HL-60 (cell line): ENCODE data around the gene DBP.
"Not testable (repeated sequence)": the region's sequence is repeated elsewhere in the genome, so short reads cannot be mapped to it uniquely, and the experiment has no call there.

Experiments used
- DNase-seq, 2 experiments: peaks; one replicate each; pipeline ENCODE4 v3.0.0-alpha.2; 2010 to 2020; ENCODE audit warnings: low read depth in 1 of 2, low spot score in 1 of 2
- H3K27ac ChIP-seq: fragments of 250-450 bp; sonication (Bioruptor Pico); replicated peaks from 2 replicates; pipeline ENCODE4 v1.5.1; 2020; ENCODE audit warnings: mild to moderate bottlenecking, moderate library complexity
- H3K27me3 ChIP-seq: fragments of 250-450 bp; sonication (Bioruptor Pico); 2 replicates; pipeline ENCODE4 v1.5.1; 2021; ENCODE audit warnings: mild to moderate bottlenecking, moderate library complexity; ENCODE audit not compliant: insufficient read depth, poor library complexity, severe bottlenecking
- H3K4me3 ChIP-seq: replicated peaks from 2 replicates; pipeline ENCODE4 v1.5.1; 2011; ENCODE audit warnings: mild to moderate bottlenecking, control low read depth, low read length; ENCODE audit not compliant: insufficient read depth
- CTCF ChIP-seq: IDR thresholded peaks from one replicate; pipeline ENCODE4 v1.5.1; 2011; ENCODE audit warnings: low read length, control low read depth, inconsistent platforms; ENCODE audit not compliant: insufficient read depth
- GABPA ChIP-seq: IDR thresholded peaks from 2 replicates; pipeline ENCODE4 v1.6.1; 2012; ENCODE audit warnings: low read depth
- POLR2AphosphoS5 ChIP-seq: IDR thresholded peaks from 2 replicates; pipeline ENCODE4 v1.6.1; 2012; ENCODE audit warnings: low read depth
- REST ChIP-seq: IDR thresholded peaks from 2 replicates; pipeline ENCODE4 v1.6.1; 2012; ENCODE audit warnings: low read depth; ENCODE audit not compliant: insufficient replicate concordance
- SPI1 ChIP-seq: IDR thresholded peaks from 2 replicates; pipeline ENCODE4 v1.6.1; 2012; ENCODE audit warnings: low read depth, mild to moderate bottlenecking, borderline replicate concordance

The DBP gene

DNA sequence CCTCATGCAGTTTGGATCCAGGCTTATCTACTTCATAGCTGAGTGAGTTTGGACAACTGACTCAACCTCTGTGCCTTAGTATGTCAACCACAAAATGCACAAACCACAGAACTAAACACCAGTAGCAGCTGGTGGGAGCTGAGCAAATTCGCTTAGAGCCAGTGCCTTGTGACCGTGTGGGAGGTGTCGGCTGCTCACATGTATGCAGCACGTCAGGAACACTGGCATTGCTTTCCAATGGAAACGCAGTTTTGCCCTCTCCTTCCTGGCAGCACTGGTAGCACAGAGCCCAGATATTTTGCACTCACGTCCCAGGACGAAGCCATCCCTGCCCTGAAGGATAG, 43.9 kb upstream of the DBP start:
- Histone ChIP-seq H3K27ac (no peak overlapping the region), H3K4me3 (no peak overlapping the region), H3K27me3 (no peaks in the 10 kb centered on the region)
- no peak for TF ChIP-seq SPI1
- TF ChIP-seq POLR2AphosphoS5, result no peak
- no peak for TF ChIP-seq CTCF
- TF ChIP-seq REST, result no peak
- TF ChIP-seq GABPA, result no peak
- DNase-seq, result peak in 1 of 2 experiments; percentile 42

DNA sequence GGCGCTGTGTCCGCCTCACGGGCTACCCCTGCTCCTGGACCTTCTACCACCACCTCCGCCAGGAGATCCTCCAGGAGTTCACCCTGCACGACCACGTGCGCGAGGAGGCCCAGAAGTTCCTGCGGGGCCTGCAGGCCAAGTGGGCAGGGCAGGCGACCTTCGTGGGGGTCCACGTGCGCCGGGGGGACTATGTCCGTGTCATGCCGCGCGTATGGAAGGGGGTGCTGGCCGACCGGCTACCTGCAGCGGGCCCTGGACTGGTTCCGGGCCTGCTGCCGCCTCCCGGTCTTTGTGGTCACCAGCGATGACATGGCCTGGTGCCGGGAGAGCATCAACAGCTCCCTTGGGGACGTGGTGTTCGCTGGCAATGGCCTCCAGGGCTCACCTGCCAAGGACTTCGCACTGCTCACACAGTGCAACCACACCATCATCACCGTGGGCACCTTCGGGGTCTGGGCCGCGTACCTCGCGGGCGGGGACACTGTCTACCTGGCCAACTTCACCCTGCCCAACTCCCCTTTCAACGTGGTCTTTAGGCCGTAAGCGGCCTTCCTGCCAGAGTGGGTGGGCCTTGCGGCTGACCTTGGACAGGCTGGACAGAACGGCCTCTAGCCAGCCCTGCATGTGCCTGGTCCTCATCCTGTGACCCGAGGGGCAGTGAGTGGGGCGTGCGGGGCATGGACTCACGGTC, 43.4 kb upstream of the DBP start:
- TF ChIP-seq POLR2AphosphoS5, result no peak
- TF ChIP-seq GABPA, result no peak
- TF ChIP-seq SPI1, result no peak
- no peak for TF ChIP-seq CTCF
- TF ChIP-seq REST, result no peak

DNA sequence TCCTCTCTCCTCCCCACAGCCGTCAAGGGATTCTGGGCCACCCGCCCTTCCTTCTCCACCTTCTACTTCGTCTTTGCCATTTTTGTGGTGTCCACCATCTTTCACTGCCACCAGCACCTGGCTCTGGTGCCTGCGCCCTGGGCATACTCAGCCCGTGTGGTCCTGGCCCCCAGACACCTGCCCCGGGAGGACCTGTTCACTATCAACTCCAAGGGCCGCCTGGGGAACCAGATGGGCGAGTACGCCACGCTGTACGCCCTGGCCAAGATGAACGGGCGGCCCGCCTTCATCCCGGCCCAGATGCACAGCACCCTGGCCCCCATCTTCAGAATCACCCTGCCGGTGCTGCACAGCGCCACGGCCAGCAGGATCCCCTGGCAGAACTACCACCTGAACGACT, 42.8 kb upstream of the DBP start:
- H3K27ac ChIP-seq, DNase-seq, H3K4me3 ChIP-seq, H3K27me3 ChIP-seq: not testable (repeated sequence)

More for the DNA sequence above, 43.4 kb upstream of the DBP start:
- Histone ChIP-seq H3K4me3 (no peak overlapping the region), H3K27me3 (no peaks in the 10 kb centered on the region), H3K27ac (no peak overlapping the region)
- DNase-seq, result no peak

GRCh38 chr19:48678201-48678600, 41.0 kb upstream of the DBP start:
- Histone ChIP-seq H3K4me3 (no peak overlapping the region), H3K27me3 (no peaks in the 10 kb centered on the region), H3K27ac (no peak overlapping the region)
- no peak for TF ChIP-seq POLR2AphosphoS5
- no peak for TF ChIP-seq GABPA
- TF ChIP-seq CTCF, result no peak
- no peak for TF ChIP-seq REST
- TF ChIP-seq SPI1, result no peak
- no peak for DNase-seq
